K562 (cell line): ENCODE measurements around the gene GDF11. TPM values are rescaled to one million over a fixed set of nuclear protein-coding genes. Genes with fewer than 3 reads are reported as not detected.

Experiments used
- BCOR ChIP-seq: fragments of 450-650 bp; IDR thresholded peaks from 2 replicates; pipeline ENCODE4 v1.6.1; 2016
- CREM ChIP-seq: IDR thresholded peaks from 2 replicates; pipeline ENCODE4 v1.6.1; 2014; ENCODE audit warnings: antibody characterized with exemption, low read depth
- EGR1 ChIP-seq: fragments of 450-650 bp; conservative IDR thresholded peaks from 2 replicates; pipeline ENCODE4 v1.6.1; 2017; ENCODE audit warnings: mild to moderate bottlenecking
- FOXA1 ChIP-seq: fragments of 450-650 bp; IDR thresholded peaks from 2 replicates; pipeline ENCODE4 v1.6.1; 2016; ENCODE audit warnings: mild to moderate bottlenecking, borderline replicate concordance
- FOXP1 ChIP-seq: sonication (generic); formaldehyde crosslinking; IDR thresholded peaks from 2 replicates; pipeline ENCODE4 v1.8.0; 2022; ENCODE audit warnings: mild to moderate bottlenecking, missing genetic modification reagents
- GABPA ChIP-seq: fragments of 200-800 bp; sonication (Bioruptor generic); conservative IDR thresholded peaks from 2 replicates; pipeline ENCODE4 v1.6.1; 2016; ENCODE audit warnings: low read depth, missing genetic modification characterization, missing compliant biosample characterization
- GABPB1 ChIP-seq: sonication (generic); formaldehyde crosslinking; IDR thresholded peaks from 2 replicates; pipeline ENCODE4 v1.8.0; 2022; ENCODE audit warnings: mild to moderate bottlenecking, missing genetic modification reagents
- HDAC2 ChIP-seq: fragments of 450-650 bp; IDR thresholded peaks from 2 replicates; pipeline ENCODE4 v1.6.1; 2016; ENCODE audit warnings: mild to moderate bottlenecking
- HMGXB4 ChIP-seq: sonication (generic); formaldehyde crosslinking; IDR thresholded peaks from 2 replicates; pipeline ENCODE4 v1.8.1; 2023; ENCODE audit warnings: mild to moderate bottlenecking, missing genetic modification reagents
- MAZ ChIP-seq, 2 experiments: fragments of 450-650 bp in 1 of 2; sonication (generic) in 1 of 2; formaldehyde crosslinking; IDR thresholded peaks in 1 of 2; conservative IDR thresholded peaks in 1 of 2; 2 replicates each; pipeline versions ENCODE4 v1.4.0 to v1.5.0; 2020; ENCODE audit warnings: mild to moderate bottlenecking in 1 of 2, missing genetic modification reagents in 1 of 2
- MYC ChIP-seq, 2 experiments: fragments of 250-450 bp in 1 of 2; sonication (Bioruptor Pico) in 1 of 2; IDR thresholded peaks; 2 replicates each; pipeline versions ENCODE4 v1.5.1 to v1.6.1; 2012 to 2021; ENCODE audit warnings: low read depth in 2 of 2, borderline replicate concordance in 1 of 2, improper control_type of control experiment in 1 of 2, low read length in 1 of 2, mild to moderate bottlenecking in 1 of 2, moderate library complexity in 1 of 2
- NUFIP1 ChIP-seq: fragments of 450-650 bp; IDR thresholded peaks from 2 replicates; pipeline ENCODE4 v1.6.1; 2018; ENCODE audit not compliant: partially characterized antibody
- POLR2A ChIP-seq: fragments of 450-650 bp; conservative IDR thresholded peaks from 2 replicates; pipeline ENCODE4 v1.6.1; 2016
- SMAD3 ChIP-seq: fragments of 450-650 bp; formaldehyde crosslinking; conservative IDR thresholded peaks from 2 replicates; pipeline ENCODE4 v1.4.0; 2020; ENCODE audit warnings: mild to moderate bottlenecking
- ZBTB7A ChIP-seq: IDR thresholded peaks from 2 replicates; pipeline ENCODE4 v1.6.1; 2011; ENCODE audit warnings: low read depth, mild to moderate bottlenecking, low read length, moderate library complexity, borderline replicate concordance; ENCODE audit not compliant: control insufficient read depth
- ZNF24 ChIP-seq: fragments of 450-650 bp; IDR thresholded peaks from 2 replicates; pipeline ENCODE4 v1.6.1; 2016
- ZNF444 ChIP-seq: fragments of 250-450 bp; sonication (Bioruptor Pico); IDR thresholded peaks from 2 replicates; pipeline ENCODE4 v1.4.0; 2020; ENCODE audit warnings: mild to moderate bottlenecking, moderate library complexity
- ZNF695 ChIP-seq: fragments of 450-650 bp; formaldehyde crosslinking; IDR thresholded peaks from 2 replicates; pipeline ENCODE4 v1.4.0; 2020; ENCODE audit warnings: mild to moderate bottlenecking, moderate library complexity
- polyA plus RNA-seq, 8 experiments: library from polyadenylated mRNA; depleted of rRNA in 4 of 8; stranded (reverse) in 5 of 8; unstranded in 3 of 8; fragments of >200 nt; fragmentation: Nextera tagmentation in 2 of 8; fragmentation: Illumina TruSeq in 1 of 8; extraction: Ambion mirVana in 2 of 8; extraction: Trizol in 1 of 8; gene quantifications; 2 replicates each; pipeline versions ENCODE4 v1.2.1 to v1.2.3, GENCODE V29; 2011 to 2014; ENCODE audit warnings: inconsistent platforms in 1 of 8, missing spikeins in 1 of 8
- total RNA-seq, 7 experiments: library from RNA; depleted of rRNA in 6 of 7; stranded (reverse); fragments of >200 nt in 6 of 7; fragmentation: Illumina TruSeq in 2 of 7; extraction: Trizol in 2 of 7; gene quantifications; 2 replicates each; pipeline versions ENCODE4 v1.2.1 to v1.2.3, GENCODE V29; 2011 to 2021; ENCODE audit warnings: low replicate concordance in 1 of 7
- TF ChIP-seq, protein P1 (sequence below): sonication (generic); formaldehyde crosslinking; IDR thresholded peaks from 2 replicates; pipeline ENCODE4 v1.8.1; 2023; ENCODE audit warnings: missing genetic modification reagents, mild to moderate bottlenecking, borderline replicate concordance

GDF11 gene
- total and polyA plus RNA-seq, 9 of the 15 experiments (the other 6 are each of a cell fraction or from before 2014, with no cell fraction given), result 1.4 to 15.7 (median 4.8) TPM

GRCh38 chr12:55743406-55744339, 751 bp downstream of the GDF11 start (continued):
- TF ChIP-seq, protein P1, sequence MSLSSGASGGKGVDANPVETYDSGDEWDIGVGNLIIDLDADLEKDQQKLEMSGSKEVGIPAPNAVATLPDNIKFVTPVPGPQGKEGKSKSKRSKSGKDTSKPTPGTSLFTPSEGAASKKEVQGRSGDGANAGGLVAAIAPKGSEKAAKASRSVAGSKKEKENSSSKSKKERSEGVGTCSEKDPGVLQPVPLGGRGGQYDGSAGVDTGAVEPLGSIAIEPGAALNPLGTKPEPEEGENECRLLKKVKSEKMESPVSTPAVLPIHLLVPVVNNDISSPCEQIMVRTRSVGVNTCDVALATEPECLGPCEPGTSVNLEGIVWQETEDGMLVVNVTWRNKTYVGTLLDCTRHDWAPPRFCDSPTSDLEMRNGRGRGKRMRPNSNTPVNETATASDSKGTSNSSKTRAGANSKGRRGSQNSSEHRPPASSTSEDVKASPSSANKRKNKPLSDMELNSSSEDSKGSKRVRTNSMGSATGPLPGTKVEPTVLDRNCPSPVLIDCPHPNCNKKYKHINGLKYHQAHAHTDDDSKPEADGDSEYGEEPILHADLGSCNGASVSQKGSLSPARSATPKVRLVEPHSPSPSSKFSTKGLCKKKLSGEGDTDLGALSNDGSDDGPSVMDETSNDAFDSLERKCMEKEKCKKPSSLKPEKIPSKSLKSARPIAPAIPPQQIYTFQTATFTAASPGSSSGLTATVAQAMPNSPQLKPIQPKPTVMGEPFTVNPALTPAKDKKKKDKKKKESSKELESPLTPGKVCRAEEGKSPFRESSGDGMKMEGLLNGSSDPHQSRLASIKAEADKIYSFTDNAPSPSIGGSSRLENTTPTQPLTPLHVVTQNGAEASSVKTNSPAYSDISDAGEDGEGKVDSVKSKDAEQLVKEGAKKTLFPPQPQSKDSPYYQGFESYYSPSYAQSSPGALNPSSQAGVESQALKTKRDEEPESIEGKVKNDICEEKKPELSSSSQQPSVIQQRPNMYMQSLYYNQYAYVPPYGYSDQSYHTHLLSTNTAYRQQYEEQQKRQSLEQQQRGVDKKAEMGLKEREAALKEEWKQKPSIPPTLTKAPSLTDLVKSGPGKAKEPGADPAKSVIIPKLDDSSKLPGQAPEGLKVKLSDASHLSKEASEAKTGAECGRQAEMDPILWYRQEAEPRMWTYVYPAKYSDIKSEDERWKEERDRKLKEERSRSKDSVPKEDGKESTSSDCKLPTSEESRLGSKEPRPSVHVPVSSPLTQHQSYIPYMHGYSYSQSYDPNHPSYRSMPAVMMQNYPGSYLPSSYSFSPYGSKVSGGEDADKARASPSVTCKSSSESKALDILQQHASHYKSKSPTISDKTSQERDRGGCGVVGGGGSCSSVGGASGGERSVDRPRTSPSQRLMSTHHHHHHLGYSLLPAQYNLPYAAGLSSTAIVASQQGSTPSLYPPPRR (CRISPR knock-in tag), result no peak
- peak; percentile 52; the same call in 1 of the 2 replicates for TF ChIP-seq CREM
- no peak for TF ChIP-seq ZNF695 (CRISPR knock-in tag)
- 0 out of 2 replicates have a peak, but pooled peaks have one; percentile 64 for TF ChIP-seq HMGXB4 (CRISPR knock-in tag)
- peak; percentile 54 for TF ChIP-seq MYC (IDR thresholded peaks at IDR 0.05; ENCODE audit: low read depth, low read length)
- no peak for TF ChIP-seq MYC (CRISPR knock-in tag; IDR thresholded peaks at IDR 0.05; ENCODE audit: borderline replicate concordance, low read depth)
- TF ChIP-seq SMAD3 (CRISPR knock-in tag), result no peak
- peak; percentile 72 for TF ChIP-seq HDAC2
- peak; percentile 60; the same call in 1 of the 2 replicates for TF ChIP-seq ZBTB7A
- TF ChIP-seq GABPA (tag), result no peak
- peak; percentile 57; the same call in 1 of the 2 replicates for TF ChIP-seq GABPB1 (CRISPR knock-in tag)
- TF ChIP-seq ZNF24, result peak; percentile 72
- TF ChIP-seq FOXA1, result no peak
- TF ChIP-seq BCOR, result peak; percentile 88
- TF ChIP-seq EGR1, result no peak
- no peak for TF ChIP-seq ZNF444
- no peak for TF ChIP-seq NUFIP1
- peak in 1 of 2 experiments; percentile 56; a peak in 1 of 4 replicates for TF ChIP-seq MAZ (CRISPR knock-in tag; conservative IDR thresholded peaks at IDR 0.05 in 1 of 2, IDR thresholded peaks at IDR 0.05 in 1 of 2)
- TF ChIP-seq FOXP1 (CRISPR knock-in tag), result 0 out of 2 replicates have a peak, but pooled peaks have one; percentile 45
- TF ChIP-seq POLR2A, result 0 out of 2 replicates have a peak, but pooled peaks have one; percentile 14
